MCF 10A (cell line): ENCODE measurements around the gene PRLR. TPM values are rescaled to one million over a fixed set of nuclear protein-coding genes. Genes with fewer than 3 reads are reported as not detected.

Source experiments
- BruUV-seq: library from RNA; stranded (reverse); fragments of 400-500 nt; replicated peaks from 2 replicates; lab custom pipeline; 2021; lab: Mats Ljungman, UMichigan
- CTCF ChIA-PET: fragments of 300-600 bp; sonication (Branson Sonifier 250); formaldehyde crosslinking; extraction: SDS; loops from one replicate; lab custom pipeline; 2021; ENCODE audit warnings: antibody characterized with exemption, inconsistent platforms; lab: Yijun Ruan, JAX
- POLR2A ChIA-PET: fragments of 300-600, 350-650 bp; sonication (Branson Sonifier 250); formaldehyde crosslinking; extraction: SDS; loops from one replicate; lab custom pipeline; 2020; ENCODE audit warnings: antibody characterized with exemption, inconsistent platforms; lab: Yijun Ruan, JAX
- DNase-seq: peaks from one replicate; pipeline ENCODE4 v3.0.0-alpha.2; 2018; ENCODE audit not compliant: unreplicated experiment
- H3K27ac Mint-ChIP-seq: one replicate; pipeline ENCODE4 v1.8.0; 2022; ENCODE audit warnings: mild to moderate bottlenecking, low read depth, mixed read lengths; ENCODE audit not compliant: unreplicated experiment
- H3K27me3 Mint-ChIP-seq: one replicate; pipeline ENCODE4 v1.8.0; 2022; ENCODE audit warnings: mixed read lengths; ENCODE audit not compliant: insufficient read depth, unreplicated experiment
- H3K36me3 Mint-ChIP-seq: one replicate; pipeline ENCODE4 v1.8.0; 2022; ENCODE audit warnings: mild to moderate bottlenecking, moderate library complexity, mixed read lengths; ENCODE audit not compliant: insufficient read depth, unreplicated experiment
- H3K4me1 Mint-ChIP-seq: one replicate; pipeline ENCODE4 v1.8.0; 2022; ENCODE audit warnings: mixed read lengths; ENCODE audit not compliant: insufficient read depth, unreplicated experiment
- H3K4me3 Mint-ChIP-seq: one replicate; pipeline ENCODE4 v1.8.0; 2022; ENCODE audit warnings: mild to moderate bottlenecking, moderate library complexity, mixed read lengths; ENCODE audit not compliant: unreplicated experiment
- H3K9me3 Mint-ChIP-seq: one replicate; pipeline ENCODE4 v1.8.0; 2022; ENCODE audit warnings: mixed read lengths; ENCODE audit not compliant: unreplicated experiment
- intact Hi-C: fragments of 100-400 bp; cut with micrococcal nuclease; formaldehyde crosslinking; loops from 2 replicates; pipeline ENCODE4 v1.14.1; 2022
- total RNA-seq: library from RNA; stranded (reverse); gene quantifications from 2 replicates; pipeline ENCODE4 v1.2.3, GENCODE V29; 2022
- TF ChIP-seq, protein P1 (sequence below): fragments of 200-600 bp; IDR thresholded peaks from one replicate; pipeline ENCODE4 v1.8.0; 2022; ENCODE audit warnings: antibody characterized with exemption, mild to moderate bottlenecking; ENCODE audit not compliant: unreplicated experiment

The PRLR gene
- total RNA-seq, 1 experiment from 2014 or later, result 0.16 TPM

DNA sequence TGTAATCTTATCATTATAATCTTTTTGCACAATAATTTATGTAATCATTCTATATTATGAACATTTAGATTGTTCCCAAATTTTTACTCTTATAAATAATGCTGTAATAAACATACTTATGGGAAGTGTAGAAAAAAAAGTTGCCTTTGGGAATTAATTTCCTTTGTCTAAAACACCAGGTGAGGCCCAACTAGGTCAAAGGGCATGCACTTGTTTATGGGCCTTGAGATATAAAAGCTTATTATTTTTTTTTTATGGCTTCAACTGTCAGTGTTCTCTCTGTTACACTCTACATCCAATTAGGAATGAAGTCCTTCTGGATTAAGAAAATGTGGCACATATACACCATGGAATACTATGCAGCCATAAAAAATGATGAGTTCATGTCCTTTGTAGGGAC lies 6.5 kb upstream of the PRLR start:
- no TSS peak for BruUV-seq
- no peak for DNase-seq
- H3K27ac Mint-ChIP-seq, result no peak overlapping the region
- TF ChIP-seq, protein P1, sequence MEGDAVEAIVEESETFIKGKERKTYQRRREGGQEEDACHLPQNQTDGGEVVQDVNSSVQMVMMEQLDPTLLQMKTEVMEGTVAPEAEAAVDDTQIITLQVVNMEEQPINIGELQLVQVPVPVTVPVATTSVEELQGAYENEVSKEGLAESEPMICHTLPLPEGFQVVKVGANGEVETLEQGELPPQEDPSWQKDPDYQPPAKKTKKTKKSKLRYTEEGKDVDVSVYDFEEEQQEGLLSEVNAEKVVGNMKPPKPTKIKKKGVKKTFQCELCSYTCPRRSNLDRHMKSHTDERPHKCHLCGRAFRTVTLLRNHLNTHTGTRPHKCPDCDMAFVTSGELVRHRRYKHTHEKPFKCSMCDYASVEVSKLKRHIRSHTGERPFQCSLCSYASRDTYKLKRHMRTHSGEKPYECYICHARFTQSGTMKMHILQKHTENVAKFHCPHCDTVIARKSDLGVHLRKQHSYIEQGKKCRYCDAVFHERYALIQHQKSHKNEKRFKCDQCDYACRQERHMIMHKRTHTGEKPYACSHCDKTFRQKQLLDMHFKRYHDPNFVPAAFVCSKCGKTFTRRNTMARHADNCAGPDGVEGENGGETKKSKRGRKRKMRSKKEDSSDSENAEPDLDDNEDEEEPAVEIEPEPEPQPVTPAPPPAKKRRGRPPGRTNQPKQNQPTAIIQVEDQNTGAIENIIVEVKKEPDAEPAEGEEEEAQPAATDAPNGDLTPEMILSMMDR, result no peak
- peaks cover 5% of the 10 kb centered on the region for H3K36me3 Mint-ChIP-seq
- ChIA-PET CTCF (no interaction called here), POLR2A (no interaction called here)
- no peaks in the 10 kb centered on the region for H3K9me3 Mint-ChIP-seq
- intact Hi-C loops, result no loop called here
- no peak overlapping the region for H3K4me3 Mint-ChIP-seq
- H3K4me1 Mint-ChIP-seq, result no peaks in the 10 kb centered on the region
- H3K27me3 Mint-ChIP-seq, result peaks cover 13% of the 10 kb centered on the region

DNA sequence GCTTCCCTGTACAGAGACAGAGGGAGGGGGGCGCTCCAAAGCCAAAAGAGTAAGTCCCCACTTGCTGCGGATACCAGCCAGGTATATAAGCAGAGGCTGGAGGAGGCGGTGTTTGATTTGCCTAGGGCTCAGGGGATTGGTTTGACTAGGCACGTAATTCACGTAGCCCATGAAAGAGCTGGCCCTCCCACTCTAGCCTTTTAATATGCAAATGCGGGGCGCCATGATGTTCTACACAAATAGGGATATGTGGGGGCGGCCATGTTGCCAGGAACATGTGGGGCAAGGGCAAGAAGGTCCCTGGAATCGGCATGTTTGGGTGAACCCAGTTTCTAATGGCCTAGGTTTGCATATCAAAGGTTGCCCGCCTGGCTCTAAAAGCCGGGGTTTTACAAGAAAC lies 3.3 kb upstream of the PRLR start:
- H3K4me1 Mint-ChIP-seq, result peaks cover 18% of the 10 kb centered on the region
- no peak for DNase-seq
- H3K27me3 Mint-ChIP-seq, result peaks cover 13% of the 10 kb centered on the region
- no peak overlapping the region for H3K27ac Mint-ChIP-seq
- no peaks in the 10 kb centered on the region for H3K9me3 Mint-ChIP-seq
- intact Hi-C loops, result no loop called here
- TF ChIP-seq, protein P1, result no peak
- no peak overlapping the region for H3K4me3 Mint-ChIP-seq
- no TSS peak for BruUV-seq
- CTCF ChIA-PET, result interaction anchor here (0.6 to 0.9 kb wide), 2 partner anchors 13 to 19 kb away, joined by 3 read pairs; no protein-coding TSS in a partner anchor
- H3K36me3 Mint-ChIP-seq, result peaks cover 5% of the 10 kb centered on the region
- POLR2A ChIA-PET, result no interaction called here

DNA sequence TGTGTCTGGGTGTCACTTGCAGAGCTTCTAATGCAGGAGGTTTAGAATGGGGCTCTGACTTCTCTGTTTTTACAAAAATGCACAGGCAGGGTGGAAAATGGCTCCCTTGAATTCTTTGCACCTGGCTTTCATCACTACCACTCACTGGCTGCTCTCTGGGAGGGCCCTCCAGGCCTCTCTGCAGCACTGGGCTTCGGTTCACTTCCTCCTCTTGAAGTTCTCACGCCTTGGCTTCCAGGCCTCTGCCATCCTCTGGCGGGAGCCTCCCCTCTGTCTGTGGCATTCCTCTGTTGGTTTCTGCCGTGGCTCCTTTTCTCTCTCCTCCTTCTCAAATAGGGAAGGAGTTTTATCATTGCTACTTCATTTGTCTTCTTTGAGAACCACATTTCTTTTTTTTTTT lies 2.8 kb upstream of the PRLR start:
- Mint-ChIP-seq H3K4me3 (no peak overlapping the region), H3K27me3 (peaks cover 15% of the 10 kb centered on the region), H3K9me3 (no peaks in the 10 kb centered on the region), H3K4me1 (peaks cover 18% of the 10 kb centered on the region), H3K27ac (no peak overlapping the region), H3K36me3 (peaks cover 5% of the 10 kb centered on the region)
- POLR2A ChIA-PET, result no interaction called here
- CTCF ChIA-PET, result interaction anchor here (0.6 to 0.9 kb wide), 3 partner anchors 13 to 108 kb away, joined by 3 read pairs; no protein-coding TSS in a partner anchor
- TF ChIP-seq, protein P1, result no peak
- intact Hi-C loops, result no loop called here
- no peak for DNase-seq
- no TSS peak for BruUV-seq

DNA sequence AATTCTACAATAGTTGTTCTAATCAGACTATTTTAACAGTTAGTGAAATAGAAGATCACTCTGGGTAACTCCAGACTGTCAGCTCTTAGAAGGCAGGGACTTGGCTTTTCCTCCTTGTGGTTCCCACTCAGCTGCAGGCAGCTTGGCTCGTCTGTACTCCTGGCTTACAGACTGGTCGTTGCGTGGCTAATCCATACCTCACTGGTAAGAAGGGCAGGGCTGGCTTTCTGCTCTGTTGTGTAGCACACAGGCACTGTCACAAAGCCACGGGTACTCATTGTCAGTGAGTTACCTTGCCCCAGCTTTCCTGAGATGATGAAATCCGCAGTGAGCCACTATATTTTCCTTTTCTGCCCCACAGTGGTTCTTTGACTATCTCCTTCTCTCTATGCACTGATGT lies 1.8 kb upstream of the PRLR start:
- Mint-ChIP-seq H3K36me3 (peaks cover 5% of the 10 kb centered on the region), H3K27ac (no peak overlapping the region), H3K27me3 (peaks cover 25% of the 10 kb centered on the region), H3K4me3 (no peak overlapping the region), H3K9me3 (no peaks in the 10 kb centered on the region), H3K4me1 (peaks cover 18% of the 10 kb centered on the region)
- CTCF ChIA-PET, result no interaction called here
- TF ChIP-seq, protein P1, result no peak
- DNase-seq, result no peak
- POLR2A ChIA-PET, result no interaction called here
- intact Hi-C loops, result no loop called here
- no TSS peak for BruUV-seq
